Measurements from ENCODE around the gene PTTG1IP2.

GRCh38 chr7:90453931-90454330 lies 15.5 kb upstream of the PTTG1IP2 start:
- TF ChIP-seq POLR2A (IDR thresholded peaks at IDR 0.05; ENCODE audit: borderline replicate concordance, extremely low read depth, insufficient read depth, insufficient read length) (no peak), RAD21 (IDR thresholded peaks at IDR 0.05; ENCODE audit: low read depth) (no peak), EZH2 (IDR thresholded peaks at IDR 0.05) (no peak), ELF1 (IDR thresholded peaks at IDR 0.05; ENCODE audit: borderline replicate concordance, low read depth) (no peak), SP1 (IDR thresholded peaks at IDR 0.05; ENCODE audit: low read depth) (no peak), EGR1 (IDR thresholded peaks at IDR 0.05; ENCODE audit: low read depth) (no peak), POLR2AphosphoS5 (IDR thresholded peaks at IDR 0.05; ENCODE audit: low read depth, low read length) (no peak), REST (IDR thresholded peaks at IDR 0.05; ENCODE audit: low read depth) (no peak)
- TF ChIP-seq, protein P1, sequence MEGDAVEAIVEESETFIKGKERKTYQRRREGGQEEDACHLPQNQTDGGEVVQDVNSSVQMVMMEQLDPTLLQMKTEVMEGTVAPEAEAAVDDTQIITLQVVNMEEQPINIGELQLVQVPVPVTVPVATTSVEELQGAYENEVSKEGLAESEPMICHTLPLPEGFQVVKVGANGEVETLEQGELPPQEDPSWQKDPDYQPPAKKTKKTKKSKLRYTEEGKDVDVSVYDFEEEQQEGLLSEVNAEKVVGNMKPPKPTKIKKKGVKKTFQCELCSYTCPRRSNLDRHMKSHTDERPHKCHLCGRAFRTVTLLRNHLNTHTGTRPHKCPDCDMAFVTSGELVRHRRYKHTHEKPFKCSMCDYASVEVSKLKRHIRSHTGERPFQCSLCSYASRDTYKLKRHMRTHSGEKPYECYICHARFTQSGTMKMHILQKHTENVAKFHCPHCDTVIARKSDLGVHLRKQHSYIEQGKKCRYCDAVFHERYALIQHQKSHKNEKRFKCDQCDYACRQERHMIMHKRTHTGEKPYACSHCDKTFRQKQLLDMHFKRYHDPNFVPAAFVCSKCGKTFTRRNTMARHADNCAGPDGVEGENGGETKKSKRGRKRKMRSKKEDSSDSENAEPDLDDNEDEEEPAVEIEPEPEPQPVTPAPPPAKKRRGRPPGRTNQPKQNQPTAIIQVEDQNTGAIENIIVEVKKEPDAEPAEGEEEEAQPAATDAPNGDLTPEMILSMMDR (IDR thresholded peaks at IDR 0.05 in 2 of 3, conservative IDR thresholded peaks at IDR 0.05 in 1 of 3; ENCODE audit: borderline replicate concordance in 1 of 3, insufficient read depth in 1 of 3, low read depth in 2 of 3, low read length in 2 of 3), result no peak
- TF ChIP-seq, protein P2, sequence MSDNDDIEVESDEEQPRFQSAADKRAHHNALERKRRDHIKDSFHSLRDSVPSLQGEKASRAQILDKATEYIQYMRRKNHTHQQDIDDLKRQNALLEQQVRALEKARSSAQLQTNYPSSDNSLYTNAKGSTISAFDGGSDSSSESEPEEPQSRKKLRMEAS (IDR thresholded peaks at IDR 0.05), result no peak
- TF ChIP-seq, protein P3, sequence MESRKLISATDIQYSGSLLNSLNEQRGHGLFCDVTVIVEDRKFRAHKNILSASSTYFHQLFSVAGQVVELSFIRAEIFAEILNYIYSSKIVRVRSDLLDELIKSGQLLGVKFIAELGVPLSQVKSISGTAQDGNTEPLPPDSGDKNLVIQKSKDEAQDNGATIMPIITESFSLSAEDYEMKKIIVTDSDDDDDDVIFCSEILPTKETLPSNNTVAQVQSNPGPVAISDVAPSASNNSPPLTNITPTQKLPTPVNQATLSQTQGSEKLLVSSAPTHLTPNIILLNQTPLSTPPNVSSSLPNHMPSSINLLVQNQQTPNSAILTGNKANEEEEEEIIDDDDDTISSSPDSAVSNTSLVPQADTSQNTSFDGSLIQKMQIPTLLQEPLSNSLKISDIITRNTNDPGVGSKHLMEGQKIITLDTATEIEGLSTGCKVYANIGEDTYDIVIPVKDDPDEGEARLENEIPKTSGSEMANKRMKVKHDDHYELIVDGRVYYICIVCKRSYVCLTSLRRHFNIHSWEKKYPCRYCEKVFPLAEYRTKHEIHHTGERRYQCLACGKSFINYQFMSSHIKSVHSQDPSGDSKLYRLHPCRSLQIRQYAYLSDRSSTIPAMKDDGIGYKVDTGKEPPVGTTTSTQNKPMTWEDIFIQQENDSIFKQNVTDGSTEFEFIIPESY (IDR thresholded peaks at IDR 0.05; ENCODE audit: extremely low read depth, insufficient replicate concordance, low read length), result no peak

Data from HCT116 (cell line).